K562 (cell line): ENCODE data around the gene ST3GAL3. TPM values are rescaled to one million over a fixed set of nuclear protein-coding genes. Genes with fewer than 3 reads are reported as not detected.

Experiments used
- ATAC-seq: fragments of 200-7000 bp; cut with Tn5 transposase; 3 replicates; pipeline ENCODE4 v1.9.1; 2020; ENCODE audit warnings: moderate library complexity
- BruUV-seq: library from RNA; stranded (reverse); fragments of 400-500 nt; replicated peaks from 2 replicates; lab custom pipeline; 2021; lab: Mats Ljungman, UMichigan
- CTCF ChIA-PET: fragments of 300-600 bp; formaldehyde crosslinking; extraction: SDS; loops from one replicate; lab custom pipeline; 2021; ENCODE audit warnings: low intra/inter-chr PET ratio; lab: Yijun Ruan, JAX
- POLR2A ChIA-PET: fragments of 300-600, 350-650 bp; sonication (Branson Sonifier 250); formaldehyde crosslinking; extraction: SDS; loops from one replicate; lab custom pipeline; 2021; ENCODE audit warnings: antibody characterized with exemption, inconsistent platforms; lab: Yijun Ruan, JAX
- DNase-seq, 4 experiments: peaks; one replicate each; pipeline versions ENCODE4 v3.0.0 to v3.0.0-alpha.2; 2011 to 2018; ENCODE audit warnings: low spot score in 3 of 4, mixed read lengths in 3 of 4; ENCODE audit errors: extremely low read depth in 1 of 4
- FAIRE-seq: peaks from 2 replicates; lab custom pipeline; 2011; peaks lifted over from hg19 to GRCh38; lab: Jason Lieb, UNC
- H2AFZ ChIP-seq: 2 replicates; pipeline ENCODE4 v1.6.0; 2011; ENCODE audit warnings: low read depth, low read length, control low read depth, inconsistent platforms
- H3K27ac ChIP-seq: fragments of 200-600 bp; 3 replicates; pipeline ENCODE4 v1.8.0; 2011; ENCODE audit warnings: low read depth, mild to moderate bottlenecking, control low read depth, inconsistent platforms, low read length, moderate library complexity, mixed read lengths; ENCODE audit errors: extremely low read depth
- H3K27me3 ChIP-seq, 2 experiments: fragments of 300-600 bp in 1 of 2; 2 replicates in 1 of 2; 3 replicates in 1 of 2; pipeline versions ENCODE4 v1.6.0 to v1.8.0; 2011; ENCODE audit warnings: inconsistent platforms in 2 of 2, low read length in 2 of 2, mild to moderate bottlenecking in 1 of 2, mixed read lengths in 1 of 2, moderate library complexity in 1 of 2; ENCODE audit not compliant: control insufficient read depth in 2 of 2, insufficient read depth in 2 of 2
- H3K36me3 ChIP-seq: fragments of 300-600 bp; 3 replicates; pipeline ENCODE4 v1.8.0; 2011; ENCODE audit warnings: mild to moderate bottlenecking, low read length, inconsistent platforms; ENCODE audit not compliant: control insufficient read depth, insufficient read depth
- H3K4me1 ChIP-seq, 2 experiments: fragments of 200-600 bp in 1 of 2; replicated peaks in 1 of 2; 2 replicates in 1 of 2; 3 replicates in 1 of 2; pipeline versions ENCODE4 v1.5.1 to v1.8.0; 2011; ENCODE audit warnings: inconsistent platforms in 2 of 2, low read length in 2 of 2, mild to moderate bottlenecking in 1 of 2, mixed read lengths in 1 of 2, moderate library complexity in 1 of 2; ENCODE audit not compliant: control insufficient read depth in 2 of 2, insufficient read depth in 2 of 2
- H3K4me2 ChIP-seq: 2 replicates; pipeline ENCODE4 v1.6.1; 2011; ENCODE audit warnings: low read length, control low read depth, inconsistent platforms, mixed read lengths; ENCODE audit not compliant: insufficient read depth
- H3K4me3 ChIP-seq: fragments of 200-600 bp; sonication (generic), shearing (Covaris generic); 2 replicates; pipeline ENCODE4 v1.5.1; 2016; ENCODE audit warnings: control low read depth, inconsistent platforms
- H3K79me2 ChIP-seq: fragments of 200-600 bp; 3 replicates; pipeline ENCODE4 v1.8.0; 2011; ENCODE audit warnings: low read length, inconsistent platforms; ENCODE audit not compliant: control insufficient read depth, insufficient read depth
- H3K9ac ChIP-seq, 2 experiments: 2 replicates each; pipeline versions ENCODE4 v1.6.0 to v1.6.1; 2011; ENCODE audit warnings: low read depth in 2 of 2, low read length in 2 of 2, control low read depth in 1 of 2, inconsistent platforms in 1 of 2, mild to moderate bottlenecking in 1 of 2, mixed read lengths in 1 of 2; ENCODE audit not compliant: insufficient read depth in 1 of 2
- H3K9me1 ChIP-seq: one replicate; pipeline ENCODE4 v1.6.0; 2011; ENCODE audit warnings: inconsistent platforms, mild to moderate bottlenecking, low read length, moderate library complexity; ENCODE audit not compliant: control insufficient read depth, insufficient read depth
- H3K9me3 ChIP-seq: replicated peaks from 2 replicates; pipeline ENCODE4 v1.5.1; 2011; ENCODE audit warnings: low read depth, low read length, inconsistent platforms; ENCODE audit not compliant: control insufficient read depth, insufficient read depth
- H4K20me1 ChIP-seq: replicated peaks from 2 replicates; pipeline ENCODE4 v1.6.1; 2011; ENCODE audit warnings: low read length, inconsistent platforms, mixed read lengths; ENCODE audit not compliant: control insufficient read depth, insufficient read depth
- ARID4B ChIP-seq: sonication (generic); formaldehyde crosslinking; IDR thresholded peaks from 2 replicates; pipeline ENCODE4 v1.8.0; 2022; ENCODE audit warnings: mild to moderate bottlenecking, missing genetic modification reagents
- CHD7 ChIP-seq: fragments of 200-600 bp; sonication (generic); IDR thresholded peaks from one replicate; pipeline ENCODE4 v1.6.1; 2012; ENCODE audit warnings: mild to moderate bottlenecking, low read depth, low read length, inconsistent platforms
- SMARCA5 ChIP-seq: fragments of 450-650 bp; IDR thresholded peaks from 2 replicates; pipeline ENCODE4 v1.6.1; 2016
- WGBS: fragments of 100-300 bp; shearing (Covaris generic); methylation state at CpG from one replicate; pipeline ENCODE4 v1.1.6; 2016; ENCODE audit warnings: low coverage, mixed read lengths; ENCODE audit not compliant: insufficient coverage; ENCODE audit errors: missing lambda C conversion rate; 5-methylcytosine and 5-hydroxymethylcytosine counted together
- in situ Hi-C: fragments of 300-500 bp; cut with MboI; formaldehyde crosslinking; loops from 4 replicates; pipeline ENCODE4 v1.15.0; 2018; ENCODE audit warnings: inconsistent platforms, mixed read lengths
- intact Hi-C: fragments of 100-400 bp; cut with micrococcal nuclease; formaldehyde crosslinking; loops from 2 replicates; pipeline ENCODE4 v1.14.2; 2022
- polyA plus RNA-seq, 8 experiments: library from polyadenylated mRNA; depleted of rRNA in 4 of 8; stranded (reverse) in 5 of 8; unstranded in 3 of 8; fragments of >200 nt; fragmentation: Nextera tagmentation in 2 of 8; fragmentation: Illumina TruSeq in 1 of 8; extraction: Ambion mirVana in 2 of 8; extraction: Trizol in 1 of 8; gene quantifications; 2 replicates each; pipeline versions ENCODE4 v1.2.1 to v1.2.3, GENCODE V29; 2011 to 2014; ENCODE audit warnings: inconsistent platforms in 1 of 8, missing spikeins in 1 of 8
- total RNA-seq, 7 experiments: library from RNA; depleted of rRNA in 6 of 7; stranded (reverse); fragments of >200 nt in 6 of 7; fragmentation: Illumina TruSeq in 2 of 7; extraction: Trizol in 2 of 7; gene quantifications; 2 replicates each; pipeline versions ENCODE4 v1.2.1 to v1.2.3, GENCODE V29; 2011 to 2021; ENCODE audit warnings: low replicate concordance in 1 of 7

ST3GAL3 gene
- total and polyA plus RNA-seq, 9 of the 15 experiments (the other 6 are each of a cell fraction or from before 2014, with no cell fraction given): 1.2 to 18.9 (median 11.0) TPM

- intact Hi-C loops (no loop called here), in situ Hi-C loops (no loop called here)
- Histone ChIP-seq H3K9me1 (no peaks in the 10 kb centered on the region), H3K79me2 (no peaks in the 10 kb centered on the region), H3K9ac (no peak overlapping the region), H3K36me3 (0 out of 3 replicates have a peak, but pooled peaks cover 4% of the 10 kb centered on the region), H3K27me3 (no peaks in the 10 kb centered on the region), H3K9me3 (no peaks in the 10 kb centered on the region), H3K4me1 (peaks cover 0 to 2% of the 10 kb centered on the region in 2 experiments; a peak in 3 of 5 replicates), H4K20me1 (no peaks in the 10 kb centered on the region), H3K4me3 (no peak overlapping the region), H2AFZ (no peak overlapping the region), H3K4me2 (no peak overlapping the region), H3K27ac (no peak overlapping the region)
- no peak for FAIRE-seq
- WGBS: 75% methylated on average over 17 of the region's 17 CpGs
- POLR2A ChIA-PET: interaction anchor here (3.2 kb wide), 1 partner anchor 9 kb away, joined by 14 read pairs; no protein-coding TSS in a partner anchor
- no TSS peak for BruUV-seq
- no peak for ATAC-seq
- CTCF ChIA-PET: no interaction called here
- no peak for DNase-seq
- TF ChIP-seq CHD7 (no peak), ARID4B (no peak), SMARCA5 (no peak)
These were observed 144.4 kb downstream of the ST3GAL3 start for GRCh38 chr1:43851561-43852338.
